Lower leg skin (tissue), 4 donors: ENCODE measurements around the gene RBM10. TPM values are rescaled to one million over a fixed set of nuclear protein-coding genes. Genes with fewer than 3 reads are reported as not detected.

Experiments
- DNase-seq, 2 donors: peaks; one replicate each; pipeline ENCODE4 v3.0.0-alpha.2; 2019; ENCODE audit warnings: low spot score in 2 of 2
- H3K4me3 ChIP-seq: fragments of 200-600 bp; sonication (generic); 2 replicates; pipeline ENCODE4 v1.5.1; 2017; ENCODE audit warnings: mild to moderate bottlenecking, low read depth; ENCODE audit not compliant: poor library complexity, severe bottlenecking
- POLR2A ChIP-seq, 2 donors: fragments of 450-650 bp; IDR thresholded peaks; one replicate each; pipeline ENCODE4 v1.6.1; 2016 to 2017; ENCODE audit warnings: antibody characterized with exemption in 2 of 2, mild to moderate bottlenecking in 1 of 2, moderate library complexity in 1 of 2
- WGBS, 2 donors: methylation state at CpG; one replicate each; pipeline ENCODE4 v1.1.5; 2018; 5-methylcytosine and 5-hydroxymethylcytosine counted together
- intact Hi-C: fragments of 100-400 bp; cut with DNase I; formaldehyde crosslinking; loops from one replicate; pipeline ENCODE4 v1.15.0; 2023; ENCODE audit warnings: low total_unique reads
- total RNA-seq, 4 donors: library from RNA; depleted of rRNA; stranded (reverse); fragments of >200 nt; gene quantifications; one replicate each; pipeline ENCODE4 v1.1.0, GENCODE V29; 2016
- TF ChIP-seq, protein P1 (sequence below), 3 donors: fragments of 450-650 bp; IDR thresholded peaks; one replicate each; pipeline ENCODE4 v1.5.1; 2016; ENCODE audit warnings: antibody characterized with exemption in 3 of 3, mild to moderate bottlenecking in 3 of 3, moderate library complexity in 2 of 3

Gene RBM10
- total RNA-seq, 4 donors from 2014 or later: 22.2 to 35.4 (median 31.2) TPM

DNA sequence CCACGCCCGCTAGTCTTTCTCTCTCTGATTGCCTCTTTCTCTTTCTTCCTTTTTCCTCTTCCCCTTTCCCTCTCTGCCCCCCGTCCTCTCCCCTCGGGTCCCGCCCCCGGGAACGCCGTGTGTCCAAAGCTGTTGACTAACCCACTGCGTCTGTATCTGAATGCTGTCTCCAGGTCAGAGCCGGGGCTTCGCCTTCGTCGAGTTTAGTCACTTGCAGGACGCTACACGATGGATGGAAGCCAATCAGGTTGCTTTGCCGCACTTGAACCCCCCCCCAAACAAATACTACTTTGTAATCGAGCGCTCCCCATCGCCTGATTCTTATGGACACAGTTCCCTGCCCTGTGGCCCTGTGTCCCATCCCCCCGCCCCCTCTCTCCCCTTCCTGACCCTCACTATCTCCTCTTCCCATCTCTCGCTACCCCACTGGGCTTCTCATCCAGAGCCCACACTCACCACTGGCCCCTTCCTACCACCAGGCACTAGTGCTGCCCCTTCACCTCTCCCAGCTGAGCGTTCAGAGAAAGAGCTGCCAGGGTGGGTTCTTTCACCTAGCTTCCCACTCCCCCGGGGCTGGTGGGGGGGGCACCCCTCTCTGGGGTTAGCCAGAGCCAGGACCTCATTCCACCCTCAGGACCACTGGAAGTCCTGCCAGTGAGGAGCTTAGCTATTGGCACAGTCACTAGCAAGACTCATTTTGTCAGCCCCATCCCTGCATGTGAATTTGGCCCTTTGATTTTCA, 30.0 kb downstream of the RBM10 start:
- intact Hi-C loops: no loop called here
- TF ChIP-seq POLR2A (IDR thresholded peaks at IDR 0.05): no peak
- TF ChIP-seq, protein P1, sequence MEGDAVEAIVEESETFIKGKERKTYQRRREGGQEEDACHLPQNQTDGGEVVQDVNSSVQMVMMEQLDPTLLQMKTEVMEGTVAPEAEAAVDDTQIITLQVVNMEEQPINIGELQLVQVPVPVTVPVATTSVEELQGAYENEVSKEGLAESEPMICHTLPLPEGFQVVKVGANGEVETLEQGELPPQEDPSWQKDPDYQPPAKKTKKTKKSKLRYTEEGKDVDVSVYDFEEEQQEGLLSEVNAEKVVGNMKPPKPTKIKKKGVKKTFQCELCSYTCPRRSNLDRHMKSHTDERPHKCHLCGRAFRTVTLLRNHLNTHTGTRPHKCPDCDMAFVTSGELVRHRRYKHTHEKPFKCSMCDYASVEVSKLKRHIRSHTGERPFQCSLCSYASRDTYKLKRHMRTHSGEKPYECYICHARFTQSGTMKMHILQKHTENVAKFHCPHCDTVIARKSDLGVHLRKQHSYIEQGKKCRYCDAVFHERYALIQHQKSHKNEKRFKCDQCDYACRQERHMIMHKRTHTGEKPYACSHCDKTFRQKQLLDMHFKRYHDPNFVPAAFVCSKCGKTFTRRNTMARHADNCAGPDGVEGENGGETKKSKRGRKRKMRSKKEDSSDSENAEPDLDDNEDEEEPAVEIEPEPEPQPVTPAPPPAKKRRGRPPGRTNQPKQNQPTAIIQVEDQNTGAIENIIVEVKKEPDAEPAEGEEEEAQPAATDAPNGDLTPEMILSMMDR (IDR thresholded peaks at IDR 0.05): no peak
- 89 to 90% methylated on average over 23 of the region's 23 CpGs for WGBS, 2 donors
- peak in 1 of 2 donors; percentile 61 for DNase-seq
- H3K4me3 ChIP-seq: no peak overlapping the region

- 84 to 87% methylated on average over 9 to 12 of the region's 12 CpGs for WGBS, 2 donors
These were observed 30.6 kb downstream of the RBM10 start for GRCh38 chrX:47175588-47175980.

GRCh38 chrX:47176101-47176740, 31.2 kb downstream of the RBM10 start:
- no peak overlapping the region for H3K4me3 ChIP-seq
- WGBS, 2 donors: 81 to 96% methylated on average over 13 to 23 of the region's 23 CpGs
- TF ChIP-seq, protein P1 (IDR thresholded peaks at IDR 0.05): no peak
- TF ChIP-seq POLR2A (IDR thresholded peaks at IDR 0.05): no peak
- intact Hi-C loops: no loop called here
- peak in 1 of 2 donors; percentile 72 for DNase-seq

More at GRCh38 chrX:47175588-47175980, 30.6 kb downstream of the RBM10 start:
- intact Hi-C loops: no loop called here
- TF ChIP-seq, protein P1 (IDR thresholded peaks at IDR 0.05): no peak
- no peak for TF ChIP-seq POLR2A (IDR thresholded peaks at IDR 0.05)
- DNase-seq: peak in 1 of 2 donors; percentile 79
- no peak overlapping the region for H3K4me3 ChIP-seq

GRCh38 chrX:47177079-47177478, 32.1 kb downstream of the RBM10 start:
- 74 to 90% methylated on average over 2 of the region's 2 CpGs for WGBS, 2 donors
- peak in 1 of 2 donors; percentile 48 for DNase-seq
- H3K4me3 ChIP-seq: no peak overlapping the region
- TF ChIP-seq, protein P1 (IDR thresholded peaks at IDR 0.05): no peak
- TF ChIP-seq POLR2A (IDR thresholded peaks at IDR 0.05): no peak
- intact Hi-C loops: no loop called here

GRCh38 chrX:47178337-47178736, 33.3 kb downstream of the RBM10 start:
- no peak for DNase-seq
- H3K4me3 ChIP-seq: no peak overlapping the region
- 85 to 91% methylated on average over 4 to 5 of the region's 5 CpGs for WGBS, 2 donors
- intact Hi-C loops: no loop called here
- TF ChIP-seq, protein P1 (IDR thresholded peaks at IDR 0.05): no peak
- TF ChIP-seq POLR2A (IDR thresholded peaks at IDR 0.05): no peak
